ENCODE measurements around the gene ADH1A.
"Not testable (repeated sequence)": the region's sequence is repeated elsewhere in the genome, so short reads cannot be mapped to it uniquely, and the experiment has no call there.

ADH1A gene

GRCh38 chr4:99281261-99281660 is 9.5 kb downstream of the ADH1A start:
- no peak for DNase-seq (ENCODE audit: low read depth in 2 of 2)

- DNase-seq (ENCODE audit: low read depth in 2 of 2), result no peak
Observed at GRCh38 chr4:99276417-99276816, 14.4 kb downstream of the ADH1A start.

- DNase-seq (ENCODE audit: low read depth in 2 of 2), result no peak
Observed at GRCh38 chr4:99275885-99276284, 14.9 kb downstream of the ADH1A start.

- no peak for DNase-seq (ENCODE audit: low read depth in 2 of 2)
Observed at GRCh38 chr4:99275050-99275449, 15.7 kb downstream of the ADH1A start.

DNA sequence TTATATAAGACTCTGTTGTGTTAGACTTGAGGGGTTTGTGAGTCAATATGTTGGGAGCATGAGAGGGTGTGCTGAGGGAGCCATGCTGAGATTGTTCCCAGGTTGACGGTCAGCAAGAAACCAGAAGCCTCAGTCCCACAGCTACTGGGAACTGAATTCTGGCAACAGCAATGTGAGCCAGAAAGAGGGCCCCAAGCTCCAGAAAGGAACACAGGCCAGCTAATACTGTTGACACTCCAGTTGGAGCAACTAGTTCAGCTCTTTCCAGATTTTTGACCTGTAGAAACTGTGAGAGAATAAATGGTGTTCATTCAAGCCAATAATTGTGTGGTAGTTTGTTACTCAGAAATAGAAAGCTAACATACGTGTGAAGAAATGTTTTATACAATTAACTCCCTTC is 17.1 kb downstream of the ADH1A start:
- no peak for DNase-seq (ENCODE audit: low read depth in 2 of 2)

- no peak for DNase-seq (ENCODE audit: low read depth in 2 of 2)
Observed at GRCh38 chr4:99264927-99265326, 25.9 kb downstream of the ADH1A start.

DNA sequence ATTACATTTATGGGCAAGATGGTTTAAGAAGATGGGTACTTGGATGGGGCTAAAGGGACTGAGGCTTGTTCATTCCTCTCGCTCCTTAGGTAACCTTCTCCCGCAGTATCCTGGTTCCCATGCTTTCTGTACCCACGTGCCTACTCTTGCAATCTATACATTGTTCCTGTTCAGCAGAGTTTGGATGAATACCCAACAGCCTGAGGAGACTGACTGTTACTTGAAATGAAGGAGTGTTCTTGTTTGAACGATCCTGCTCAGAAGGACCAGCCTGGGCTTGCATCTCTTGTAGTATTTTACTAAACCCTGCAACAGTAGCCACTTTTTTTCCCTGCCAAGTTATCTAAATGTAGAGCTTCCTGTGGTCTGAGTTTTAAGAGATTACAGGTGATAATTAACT is 38.0 kb downstream of the ADH1A start:
- DNase-seq (ENCODE audit: low read depth in 2 of 2), result no peak

- peak in 1 of 2 experiments; percentile 4 for DNase-seq (ENCODE audit: low read depth in 2 of 2)
Observed at GRCh38 chr4:99248714-99249113, 42.1 kb downstream of the ADH1A start.

- no peak for DNase-seq (ENCODE audit: low read depth in 2 of 2)
Observed at GRCh38 chr4:99235955-99236354, 54.8 kb downstream of the ADH1A start.

DNA sequence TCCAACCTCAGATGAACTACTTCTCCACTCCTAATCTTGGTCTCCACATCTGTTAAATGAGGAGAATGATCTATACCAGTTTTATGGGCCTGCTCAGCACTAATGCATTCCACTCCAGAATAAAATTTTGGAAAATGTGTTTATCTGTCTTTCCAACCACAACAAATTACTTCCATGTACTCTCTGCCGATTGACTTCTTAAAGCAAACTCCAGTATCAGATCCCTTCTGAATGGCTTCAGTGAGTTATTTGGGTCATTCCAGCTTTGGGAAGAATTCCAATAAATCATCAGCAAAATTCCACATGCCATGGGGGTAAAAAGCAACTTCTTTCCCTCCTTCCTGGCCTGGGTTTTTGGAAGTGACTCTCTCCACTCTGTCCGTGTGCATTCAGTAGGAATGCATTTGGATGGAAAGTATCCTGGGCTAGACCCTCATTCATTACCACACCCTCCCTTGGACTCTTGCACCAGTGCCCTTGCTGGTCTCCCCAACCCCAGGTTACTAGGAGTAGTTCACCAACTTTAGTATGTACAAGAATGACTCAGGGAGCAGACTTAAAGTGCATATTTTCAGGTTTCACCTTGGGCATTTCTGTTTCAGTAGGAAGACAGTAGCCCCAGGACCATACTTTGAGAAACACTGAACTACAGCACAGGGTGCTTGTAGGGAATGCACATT is 56.3 kb downstream of the ADH1A start:
- DNase-seq (ENCODE audit: low read depth in 2 of 2), result peak in 1 of 2 experiments; percentile 9

DNA sequence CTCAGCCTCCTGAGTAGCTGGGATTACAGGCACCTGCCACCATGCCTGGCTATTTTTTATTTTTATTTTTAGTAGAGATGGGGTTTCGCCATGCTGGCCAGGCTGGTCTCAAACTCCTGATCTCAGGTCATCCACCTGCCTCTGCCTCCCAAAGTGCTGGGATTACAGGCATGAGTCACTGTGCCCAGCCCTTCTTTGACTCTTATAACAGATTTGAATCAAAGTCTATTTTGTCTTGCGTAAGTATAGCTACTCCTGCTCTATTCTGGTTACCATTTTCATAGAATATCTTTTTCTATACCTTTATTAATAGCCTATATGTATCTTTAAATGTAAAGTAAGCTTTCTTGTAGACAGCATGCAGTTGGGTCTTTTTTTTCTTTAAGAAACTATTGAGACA is 57.4 kb downstream of the ADH1A start:
- DNase-seq (ENCODE audit: low read depth in 2 of 2), result not testable (repeated sequence)

- DNase-seq (ENCODE audit: low read depth in 2 of 2), result not testable (repeated sequence)
Observed at GRCh38 chr4:99228706-99229105, 62.1 kb downstream of the ADH1A start.

DNA sequence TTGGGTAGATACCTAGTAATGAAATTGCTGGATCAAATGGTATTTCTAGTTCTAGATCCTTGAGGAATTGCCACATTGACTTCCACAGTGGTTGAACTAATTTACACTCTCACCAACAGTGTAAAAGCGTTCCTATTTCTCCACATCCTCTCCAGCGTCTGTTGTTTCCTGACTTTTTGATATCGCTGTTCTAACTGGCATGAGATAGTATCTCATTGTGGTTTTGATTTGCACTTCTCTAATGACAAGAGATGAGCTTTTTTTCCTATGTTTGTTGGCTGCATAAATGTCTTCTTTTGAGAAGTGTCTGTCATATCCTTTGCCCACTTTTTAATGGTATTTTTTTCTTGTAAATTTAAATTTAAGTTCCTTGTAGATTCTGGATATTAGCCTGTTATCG is 63.1 kb downstream of the ADH1A start:
- DNase-seq (ENCODE audit: low read depth in 2 of 2), result not testable (repeated sequence)

All from fibroblast of skin of left quadriceps (primary cell).